Nucleus accumbens (tissue), 56 donors: ENCODE measurements around the gene PSMB2.

ENCODE experiments used
- DNase-seq, 56 donors: peaks; one replicate each; lab custom pipeline; 2025; lab: John Stamatoyannopoulos, UW

PSMB2 gene

DNA sequence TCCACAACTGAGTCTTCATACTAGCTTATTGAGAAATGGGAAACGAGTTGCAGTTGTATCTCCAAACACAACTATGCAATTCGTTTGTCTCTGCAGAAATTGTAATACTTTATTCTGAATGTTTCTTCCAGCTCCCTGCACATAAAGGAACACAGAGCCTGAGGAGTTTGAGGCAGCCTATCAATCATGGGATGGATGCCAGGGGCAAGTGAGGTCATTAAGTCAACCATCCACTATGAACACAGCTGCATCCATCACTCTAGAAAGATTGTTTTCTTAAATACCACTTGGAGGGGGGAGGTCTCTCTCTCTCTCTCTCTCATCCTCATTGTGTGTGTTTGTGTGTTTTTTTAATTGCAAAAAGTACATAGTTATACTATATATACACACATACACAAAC is 2.9 kb upstream of the PSMB2 start:
- no peak for DNase-seq

DNA sequence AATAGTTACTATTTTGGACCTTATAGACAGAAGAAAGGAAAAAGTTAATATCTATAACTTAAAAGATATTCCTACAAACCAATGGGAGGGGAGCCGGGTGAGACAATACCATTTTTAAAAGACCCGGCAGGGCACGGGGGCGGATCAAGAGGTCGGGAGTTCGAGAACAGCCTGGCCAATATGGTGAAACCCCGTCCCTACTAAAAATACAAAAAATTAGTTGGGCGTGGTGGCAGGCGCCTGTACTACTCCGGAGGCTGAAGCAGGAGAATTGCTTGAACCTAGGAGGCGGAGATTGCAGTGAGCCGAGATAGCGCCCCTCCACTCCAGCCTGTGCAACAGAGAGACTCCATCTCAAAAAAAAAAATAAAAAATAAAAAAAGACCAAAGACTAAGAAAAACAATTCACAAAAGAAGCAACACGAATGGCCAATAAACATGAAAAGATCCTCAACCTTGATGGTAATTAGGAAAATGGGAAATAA is 1.2 kb upstream of the PSMB2 start:
- no peak for DNase-seq

DNA sequence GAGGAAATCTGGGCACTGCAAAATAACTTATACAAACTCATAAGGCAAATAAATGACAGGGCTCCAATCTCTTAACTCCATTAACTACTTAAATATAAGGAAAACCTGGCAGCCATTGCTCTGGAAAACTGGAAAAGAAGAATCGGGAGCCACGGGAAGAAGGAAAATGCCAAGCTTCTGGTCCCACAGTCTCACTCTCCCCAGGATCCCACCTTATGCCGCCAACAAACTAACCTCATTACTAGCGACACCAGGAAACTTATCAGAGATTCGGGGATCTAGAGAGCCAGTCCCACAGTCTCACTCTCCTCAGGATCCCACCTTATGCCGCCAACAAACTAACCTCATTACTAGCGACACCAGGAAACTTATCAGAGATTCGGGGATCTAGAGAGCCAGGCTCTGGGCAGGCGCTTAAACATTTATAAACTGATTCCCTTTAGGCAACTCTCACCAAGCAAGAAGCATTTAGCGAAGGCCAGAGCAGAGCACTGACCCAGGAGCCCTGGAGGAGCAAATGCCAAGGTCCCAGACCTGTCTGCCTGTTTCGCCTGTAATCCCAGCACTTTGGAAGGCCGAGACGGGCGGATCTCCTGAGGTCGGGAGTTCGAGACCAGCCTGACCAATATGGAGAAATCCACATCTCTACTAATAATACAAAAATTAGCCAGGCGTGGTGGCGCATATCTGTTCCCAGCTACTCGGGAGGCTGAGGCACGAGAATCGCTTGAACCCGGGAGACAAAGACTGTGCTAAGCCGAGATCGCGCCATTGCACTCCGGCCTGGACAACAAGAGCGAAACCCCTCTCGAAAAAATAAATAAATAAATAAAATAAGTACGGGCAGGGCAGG is 720 bp downstream of the PSMB2 start:
- DNase-seq: peak in 2 of 56 donors; percentile 17 to 22

DNA sequence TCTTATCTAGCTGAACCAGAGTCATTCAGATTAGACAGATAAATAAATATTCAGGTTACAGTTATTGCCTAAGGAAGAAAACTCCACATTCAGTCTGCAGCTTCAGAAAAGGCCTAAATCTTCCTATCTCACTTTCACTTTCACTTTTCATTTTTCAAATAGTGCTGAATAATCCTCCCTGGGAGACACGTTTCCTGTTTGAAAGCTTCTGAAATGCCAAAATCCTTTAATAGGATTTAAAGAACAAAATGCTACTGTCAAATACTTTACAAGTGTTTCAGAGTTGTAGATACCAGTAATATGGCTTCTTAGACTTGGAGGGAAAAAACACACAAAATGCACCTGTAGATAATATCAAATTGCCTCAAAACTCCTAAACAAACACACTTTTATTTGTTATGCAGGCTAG is 3.9 kb downstream of the PSMB2 start:
- DNase-seq: no peak

DNA sequence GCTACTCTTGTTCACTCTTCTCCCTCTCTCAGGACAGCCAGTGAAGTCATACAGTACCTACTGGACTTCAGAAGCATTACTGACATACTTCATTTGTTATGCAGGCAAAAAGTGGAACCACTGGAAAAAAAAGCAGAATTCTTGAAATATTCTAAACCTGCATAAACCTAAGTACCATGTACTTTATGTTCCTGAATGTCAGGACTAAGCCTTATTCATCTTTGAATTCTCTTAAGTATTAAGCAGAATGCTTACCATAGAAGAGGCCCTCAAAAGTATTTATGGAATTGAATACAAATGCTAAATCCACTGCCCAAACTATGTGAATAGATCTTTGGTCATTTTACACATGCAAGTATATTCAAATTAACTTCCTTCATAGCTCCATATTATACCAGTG is 7.8 kb downstream of the PSMB2 start:
- DNase-seq: no peak

DNA sequence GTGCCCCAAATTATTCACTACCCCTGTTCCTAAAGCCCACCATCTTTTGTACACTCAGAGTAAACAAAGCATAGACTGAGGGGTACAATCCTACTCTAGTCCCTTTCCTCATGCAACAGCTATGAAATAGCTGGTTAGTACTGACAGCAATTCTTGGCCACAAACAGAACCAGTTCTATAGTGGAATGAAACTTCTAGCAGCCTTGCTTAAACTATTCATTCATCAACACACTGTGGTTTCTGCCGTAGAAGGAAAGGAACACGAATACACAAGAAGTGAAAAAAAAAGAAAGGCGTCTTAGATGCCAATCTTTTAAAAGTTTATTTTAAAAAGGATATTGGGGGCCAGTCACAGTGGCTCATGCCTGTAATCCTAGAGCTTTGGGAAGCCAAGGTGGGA is 9.9 kb downstream of the PSMB2 start:
- DNase-seq: no peak

DNA sequence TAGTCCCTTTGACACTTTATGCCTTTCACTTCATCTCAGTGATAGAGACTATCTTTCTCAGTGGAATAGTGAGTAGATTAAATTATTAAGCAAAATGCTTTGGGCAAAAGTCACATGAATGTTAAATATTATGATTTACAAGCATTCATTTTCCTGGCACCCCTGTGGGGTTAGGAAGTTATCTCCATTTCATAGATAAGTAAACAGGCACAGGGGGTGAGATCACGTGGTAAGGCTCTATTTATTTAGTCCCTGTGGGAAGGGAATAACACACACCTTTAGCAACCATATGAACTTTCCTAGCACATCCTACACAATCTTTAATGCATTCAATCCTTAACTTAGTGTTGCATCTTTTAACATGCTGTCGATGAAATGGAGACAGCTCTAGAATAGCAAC is 12.3 kb downstream of the PSMB2 start:
- DNase-seq: no peak

DNA sequence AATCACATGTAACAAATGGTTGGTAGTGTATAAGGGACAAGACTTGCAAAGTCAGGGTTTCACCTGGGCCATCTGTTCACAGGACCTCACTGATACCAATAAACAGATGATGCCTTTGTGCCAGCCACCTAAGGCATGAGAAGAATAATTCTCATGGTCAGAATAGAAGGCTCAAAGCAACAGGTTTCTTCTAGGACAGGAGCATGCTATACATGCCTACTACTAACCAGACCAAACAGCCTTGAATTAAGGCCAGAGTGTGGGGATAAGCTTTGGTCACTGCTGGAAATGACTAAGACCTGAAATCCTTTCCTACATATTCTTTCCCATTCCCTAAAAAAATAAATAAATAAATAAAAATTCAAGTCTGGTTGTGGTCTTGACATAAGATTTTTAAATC is 17.5 kb downstream of the PSMB2 start:
- DNase-seq: no peak

DNA sequence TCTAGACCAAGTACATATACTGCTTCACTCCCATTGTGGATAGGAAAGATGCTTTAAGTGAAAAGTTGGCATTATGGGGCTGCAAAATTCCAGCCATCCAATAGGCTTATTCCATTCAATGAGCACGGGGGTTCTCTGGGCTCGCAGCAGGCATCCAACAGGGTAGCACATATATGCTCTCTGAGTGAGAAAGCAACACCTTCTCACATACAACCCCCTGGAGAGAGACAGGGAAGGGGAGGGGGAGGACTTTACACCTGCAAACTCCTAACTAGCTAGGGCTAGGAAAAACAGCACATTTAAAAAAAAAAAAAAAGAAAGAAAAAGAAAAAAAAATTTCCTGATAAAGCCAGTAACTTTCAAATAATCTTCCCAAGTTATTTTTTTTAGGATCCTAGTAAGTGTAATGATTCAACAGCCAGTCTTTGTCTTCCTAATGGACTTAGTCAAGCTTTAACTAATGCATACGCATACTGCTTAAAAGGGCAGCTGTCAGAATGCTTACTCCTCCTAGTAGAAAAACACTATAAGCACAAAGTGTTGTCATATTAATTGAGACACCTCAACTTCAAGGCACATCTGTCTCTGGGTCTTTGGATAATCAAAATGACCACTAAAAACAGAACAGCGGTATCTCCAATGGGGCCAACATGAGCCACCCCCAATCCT is 18.7 kb downstream of the PSMB2 start:
- no peak for DNase-seq

DNA sequence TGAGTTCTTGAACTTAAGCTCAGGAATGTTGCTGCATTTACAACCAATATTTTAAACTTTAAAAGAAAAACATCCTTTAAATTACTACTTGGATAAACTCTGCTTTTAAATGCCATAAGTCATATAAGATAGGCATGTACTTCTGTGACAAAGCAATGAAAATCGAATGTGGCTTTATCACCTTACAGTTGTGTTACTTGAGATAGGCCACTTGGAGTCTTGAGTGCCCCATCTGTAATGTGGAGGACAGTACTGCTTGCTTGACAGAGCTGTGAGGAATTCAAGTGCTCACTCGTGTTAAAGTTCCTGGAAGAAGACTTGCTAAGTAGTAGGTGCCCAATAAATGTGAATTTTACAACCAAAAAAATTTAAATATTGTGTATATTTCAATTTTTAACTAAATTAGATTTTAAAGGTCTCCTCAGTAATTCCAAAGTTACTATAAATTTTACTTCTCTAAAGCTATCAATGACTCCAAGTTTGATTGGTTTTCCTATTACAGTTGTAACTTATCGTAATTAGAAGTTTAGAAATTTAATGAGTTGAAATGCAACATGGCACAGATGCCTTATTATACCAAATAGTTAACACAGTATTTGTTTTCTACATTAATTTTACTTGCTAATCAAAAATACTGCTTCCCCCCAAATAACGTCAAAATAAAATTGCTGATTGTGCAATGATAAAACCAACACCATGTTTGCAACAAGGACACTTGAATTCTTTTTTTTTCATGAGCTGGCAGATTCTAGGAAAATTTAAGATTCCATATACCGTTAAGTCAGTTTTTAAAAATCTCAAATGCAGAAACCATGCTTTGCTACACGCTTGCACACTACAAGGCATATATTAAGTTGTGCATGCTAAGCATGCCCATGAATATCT is 21.8 kb downstream of the PSMB2 start:
- DNase-seq: no peak

DNA sequence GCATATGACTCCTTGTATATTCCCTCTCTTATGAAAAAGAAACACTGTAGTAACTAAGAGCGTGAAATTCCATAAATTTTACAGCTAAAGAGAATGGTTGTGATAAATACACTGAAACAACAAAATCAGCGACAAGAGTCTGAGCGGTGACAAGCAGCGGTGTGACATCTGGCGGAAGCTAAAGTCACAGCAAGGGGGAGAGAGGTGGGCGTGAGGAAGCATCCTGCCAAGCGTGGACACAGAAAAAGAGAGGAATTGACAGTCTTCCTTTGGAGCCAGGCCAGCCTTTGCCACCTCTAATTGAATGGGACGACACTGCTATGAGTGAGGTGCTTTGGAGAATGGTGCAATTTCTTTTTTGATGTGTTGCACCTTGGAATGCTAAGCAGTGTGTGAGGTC is 25.9 kb downstream of the PSMB2 start:
- no peak for DNase-seq

DNA sequence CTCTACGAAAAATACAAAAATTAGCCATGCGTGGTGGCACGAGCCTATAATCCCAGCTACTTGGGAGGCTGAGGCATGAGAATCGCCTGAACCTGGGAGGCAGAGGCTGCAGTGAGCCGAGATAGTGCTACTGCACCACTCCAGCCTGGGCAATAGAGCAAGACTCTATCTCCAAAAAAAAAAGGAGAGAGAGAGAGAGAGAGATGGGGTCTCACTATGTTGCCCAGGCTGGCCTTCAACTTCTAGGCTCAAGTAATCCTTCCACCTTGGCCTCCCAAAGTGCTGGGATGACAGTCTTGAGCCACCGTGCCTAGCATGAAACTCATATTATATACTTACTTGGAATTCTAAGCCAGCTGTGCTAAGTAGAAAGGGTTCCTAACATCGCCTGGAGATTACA is 29.7 kb downstream of the PSMB2 start:
- no peak for DNase-seq

DNA sequence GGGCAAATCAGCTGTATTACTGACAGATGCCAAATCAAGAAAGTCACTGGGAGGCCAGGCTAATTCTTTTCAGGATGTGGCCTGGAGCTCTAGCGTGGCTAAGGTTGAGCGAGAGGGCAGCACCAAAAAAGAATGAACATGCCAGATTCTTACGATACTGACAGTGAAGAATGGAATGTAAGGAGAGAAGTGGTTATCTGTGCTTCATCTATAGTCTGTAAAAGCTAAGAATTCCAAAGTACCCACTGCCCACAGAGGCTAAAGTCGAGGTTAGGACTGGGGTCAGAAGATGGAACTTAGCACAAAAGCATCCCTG is 35.5 kb downstream of the PSMB2 start:
- DNase-seq: no peak

DNA sequence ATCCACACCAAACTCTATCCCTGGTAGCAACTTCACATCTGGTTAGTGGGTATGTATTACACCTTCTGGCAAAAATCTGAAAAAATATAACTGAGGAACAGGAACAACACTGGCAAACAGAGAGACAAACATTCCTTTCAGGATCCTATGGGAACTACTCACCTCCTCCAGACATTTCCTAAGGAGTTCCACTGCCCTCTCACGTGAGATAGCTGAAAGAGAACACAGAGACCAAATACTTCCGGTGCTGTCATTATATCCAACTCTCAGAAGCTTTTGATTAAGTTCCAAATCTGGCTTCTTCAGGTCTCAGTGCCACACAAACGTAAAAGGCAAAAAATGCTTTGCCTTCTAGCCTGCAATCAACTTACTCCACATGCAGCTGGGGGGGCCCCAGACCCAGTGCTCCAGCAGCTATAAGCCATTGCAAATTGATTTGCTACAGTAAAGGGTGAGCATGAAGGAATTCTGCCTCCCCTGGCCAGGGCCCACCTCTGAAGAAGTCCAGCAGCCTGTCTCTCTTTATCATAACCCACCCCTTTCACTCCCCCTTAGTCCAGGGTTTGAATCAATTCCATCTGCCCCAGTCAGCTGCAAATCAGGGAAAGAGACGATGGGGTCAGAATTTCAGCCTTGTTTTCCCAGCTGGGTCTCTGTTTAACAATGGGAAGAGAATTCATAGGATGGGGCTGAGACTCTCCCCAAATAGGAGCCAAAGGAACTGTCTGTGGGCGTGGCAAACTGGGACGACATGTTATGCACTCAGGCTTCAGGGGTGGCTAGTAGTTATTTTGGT is 36.1 kb downstream of the PSMB2 start:
- no peak for DNase-seq

DNA sequence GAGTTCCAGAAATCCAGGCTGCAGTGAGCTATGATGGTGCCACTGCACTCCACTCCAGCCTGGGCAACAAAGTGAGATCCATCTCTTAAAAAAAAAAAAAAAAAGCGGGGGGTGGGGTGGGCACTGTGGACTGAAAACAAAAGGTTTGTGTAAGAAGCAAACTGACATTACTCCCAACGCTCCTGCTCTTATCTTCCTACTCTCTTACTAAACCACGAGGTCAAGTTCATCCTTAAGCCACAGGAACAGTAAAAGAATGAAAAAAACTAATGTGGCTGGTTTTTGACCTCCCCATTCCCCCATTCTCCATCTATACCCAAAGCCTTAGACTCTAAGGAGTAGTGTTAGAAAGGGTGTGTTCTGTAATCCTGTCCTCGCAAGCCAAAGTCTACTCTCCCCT is 37.4 kb downstream of the PSMB2 start:
- DNase-seq: no peak

DNA sequence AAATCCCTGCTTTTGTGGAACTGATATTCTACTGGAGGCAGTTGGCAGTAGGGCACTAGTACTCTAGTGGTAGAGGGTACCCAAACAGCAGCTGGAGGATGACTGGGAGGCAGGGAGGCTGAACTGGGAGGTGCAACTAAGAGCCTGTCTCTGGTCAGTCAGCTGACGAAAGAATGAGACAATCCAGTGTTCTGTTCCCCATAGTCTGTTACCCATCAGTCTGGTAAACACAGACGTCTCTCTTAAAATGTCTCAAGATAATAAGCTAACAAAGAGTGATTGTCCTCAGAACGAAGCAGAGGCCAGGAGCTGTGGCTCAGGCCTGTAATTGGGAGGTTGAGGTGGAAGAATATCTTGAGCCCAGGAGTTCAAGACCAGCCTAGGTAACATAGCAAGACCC is 37.9 kb downstream of the PSMB2 start:
- DNase-seq: peak in 6 of 56 donors; percentile 3 to 30 (median 14)

DNA sequence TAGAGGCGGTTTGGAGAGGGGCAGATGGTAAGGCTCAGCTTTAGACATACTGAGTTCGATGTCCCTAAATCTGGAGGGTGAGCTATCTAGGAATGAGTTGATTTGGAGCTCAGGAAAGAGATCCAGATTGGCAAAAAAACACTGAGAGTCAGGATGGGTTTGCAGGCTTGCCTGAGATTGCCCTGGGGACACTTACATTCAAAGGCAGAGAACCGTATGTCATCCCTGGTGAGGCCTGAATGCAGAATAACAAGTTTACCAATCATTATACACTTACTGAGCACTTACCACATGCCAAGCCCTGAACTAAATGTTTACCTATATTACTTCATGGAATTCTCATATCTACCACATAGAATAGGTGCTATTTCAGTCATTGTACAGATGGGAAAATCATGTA is 40.7 kb downstream of the PSMB2 start:
- no peak for DNase-seq

DNA sequence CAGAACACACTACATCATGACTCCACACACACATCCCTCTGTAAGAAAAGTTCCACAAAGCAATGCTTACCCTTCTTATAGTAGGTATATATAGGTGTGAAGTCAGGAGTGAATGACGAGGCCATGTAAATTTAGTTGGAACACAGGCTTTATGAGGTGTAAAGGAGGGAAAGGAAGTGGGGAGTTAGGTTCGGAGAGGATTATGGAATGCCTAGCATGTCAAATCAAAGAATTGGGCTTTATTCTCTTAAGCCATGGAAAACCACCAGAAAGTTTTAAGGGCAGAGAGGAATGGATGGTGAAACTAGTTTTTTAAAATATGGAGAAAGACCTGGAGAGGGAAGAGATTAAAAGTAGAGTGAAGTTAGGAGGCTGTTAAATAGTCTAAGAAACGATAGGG is 41.9 kb downstream of the PSMB2 start:
- no peak for DNase-seq

DNA sequence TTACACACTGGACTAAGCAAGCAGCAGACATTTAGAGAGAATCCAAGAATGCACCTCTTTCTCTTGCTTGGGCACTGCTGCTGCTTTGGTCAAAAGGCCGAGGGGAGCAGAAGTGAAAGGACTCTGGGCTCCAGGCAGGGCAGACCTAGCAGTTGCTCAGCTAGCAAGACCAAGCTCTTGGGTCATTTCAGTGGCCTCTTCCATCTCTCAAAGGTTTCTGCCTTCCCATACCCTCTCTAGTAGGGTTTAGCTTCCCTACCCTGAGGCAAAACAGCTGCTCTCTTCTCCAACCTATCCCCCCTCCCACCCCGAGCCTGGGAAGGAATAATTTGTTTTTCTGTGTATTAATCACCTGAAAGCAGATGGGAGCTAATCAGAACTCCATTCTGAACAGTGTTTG is 42.4 kb downstream of the PSMB2 start:
- no peak for DNase-seq

DNA sequence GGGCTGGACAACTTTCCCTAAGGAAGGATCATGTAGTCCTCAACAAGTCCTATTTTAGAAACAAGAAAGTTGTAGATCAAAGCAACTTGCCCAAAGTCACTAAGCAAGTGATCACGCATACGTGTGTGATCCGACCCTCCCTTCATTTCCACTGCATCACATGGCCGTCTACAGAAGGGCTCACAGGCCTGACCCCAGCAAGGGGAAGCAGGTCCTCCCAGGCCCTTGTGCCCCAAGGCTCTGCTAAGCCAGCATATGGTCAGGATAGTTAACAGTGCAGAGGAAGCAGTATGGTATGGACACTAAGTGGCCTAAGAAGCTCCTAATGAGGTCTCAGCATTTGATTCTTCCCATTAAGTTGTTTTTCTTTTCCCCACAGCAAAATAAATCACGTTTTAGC is 43.5 kb downstream of the PSMB2 start:
- no peak for DNase-seq
